ENCODE data around the gene KCNB1. TPM values are rescaled to one million over a fixed set of nuclear protein-coding genes. Genes with fewer than 3 reads are reported as not detected.

KCNB1 gene
- polyA plus RNA-seq, 1 experiment: 0.06 TPM

DNA sequence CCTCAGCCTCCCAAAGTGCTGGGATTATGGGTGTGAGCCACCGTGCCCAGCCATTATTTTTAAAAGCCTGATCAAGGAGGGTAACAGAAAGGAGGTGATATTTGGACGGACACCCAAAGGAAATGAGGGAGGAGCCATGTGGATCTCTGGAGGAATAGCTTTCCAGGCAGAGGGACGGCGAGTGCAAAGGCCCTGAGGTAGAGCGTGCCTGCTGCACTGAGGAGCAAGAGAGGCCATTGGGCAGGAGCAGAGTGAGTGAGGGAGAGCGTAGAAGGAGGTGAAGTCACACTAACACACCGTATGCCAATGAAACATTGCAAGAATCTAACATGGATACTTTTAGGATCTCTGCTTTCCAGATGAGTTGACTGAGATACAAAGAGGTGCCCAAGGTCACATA is 145.7 kb downstream of the KCNB1 start:
- Histone ChIP-seq H3K4me3 (ENCODE audit: low read depth, low read length) (no peak overlapping the region), H3K27me3 (ENCODE audit: control insufficient read depth, insufficient read depth, low read length) (peaks cover 21% of the 10 kb centered on the region), H3K9me3 (ENCODE audit: control insufficient read depth, insufficient read depth, low read length) (peaks cover 3% of the 10 kb centered on the region; the same call in 1 of the 2 replicates), H3K27ac (ENCODE audit: low read depth, low read length) (no peak overlapping the region)
- ChIA-PET CTCF (interaction anchor here (0.9 to 5.2 kb wide), 4 partner anchors 147 to 205 kb away, joined by 4 to 59 read pairs (median 10); no protein-coding TSS in a partner anchor), POLR2A (no interaction called here)
- TF ChIP-seq, protein P1, sequence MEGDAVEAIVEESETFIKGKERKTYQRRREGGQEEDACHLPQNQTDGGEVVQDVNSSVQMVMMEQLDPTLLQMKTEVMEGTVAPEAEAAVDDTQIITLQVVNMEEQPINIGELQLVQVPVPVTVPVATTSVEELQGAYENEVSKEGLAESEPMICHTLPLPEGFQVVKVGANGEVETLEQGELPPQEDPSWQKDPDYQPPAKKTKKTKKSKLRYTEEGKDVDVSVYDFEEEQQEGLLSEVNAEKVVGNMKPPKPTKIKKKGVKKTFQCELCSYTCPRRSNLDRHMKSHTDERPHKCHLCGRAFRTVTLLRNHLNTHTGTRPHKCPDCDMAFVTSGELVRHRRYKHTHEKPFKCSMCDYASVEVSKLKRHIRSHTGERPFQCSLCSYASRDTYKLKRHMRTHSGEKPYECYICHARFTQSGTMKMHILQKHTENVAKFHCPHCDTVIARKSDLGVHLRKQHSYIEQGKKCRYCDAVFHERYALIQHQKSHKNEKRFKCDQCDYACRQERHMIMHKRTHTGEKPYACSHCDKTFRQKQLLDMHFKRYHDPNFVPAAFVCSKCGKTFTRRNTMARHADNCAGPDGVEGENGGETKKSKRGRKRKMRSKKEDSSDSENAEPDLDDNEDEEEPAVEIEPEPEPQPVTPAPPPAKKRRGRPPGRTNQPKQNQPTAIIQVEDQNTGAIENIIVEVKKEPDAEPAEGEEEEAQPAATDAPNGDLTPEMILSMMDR (IDR thresholded peaks at IDR 0.05; ENCODE audit: low read depth, low read length): no peak
- DNase-seq (ENCODE audit: low read depth, low spot score): no peak

DNA sequence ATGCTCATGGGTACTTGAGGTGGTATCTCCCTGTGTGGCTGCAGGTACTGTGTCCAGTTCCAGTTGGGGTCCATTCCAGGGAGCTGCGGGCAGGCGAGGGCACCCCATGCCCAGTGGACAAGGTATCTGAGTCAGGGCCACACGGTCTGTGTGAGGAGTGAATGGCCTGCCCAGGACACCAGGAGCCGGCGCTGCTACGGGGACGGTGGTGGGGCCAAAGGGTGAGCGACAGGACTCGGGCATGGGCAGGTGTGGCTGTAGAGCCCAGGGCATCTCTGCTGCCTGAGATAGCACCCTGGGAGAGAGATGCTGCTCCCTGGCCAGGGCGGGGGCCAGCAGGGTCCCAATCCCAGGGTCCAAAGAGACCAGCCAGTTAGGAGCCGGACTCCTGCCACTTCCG is 147.0 kb downstream of the KCNB1 start:
- Histone ChIP-seq H3K9me3 (ENCODE audit: control insufficient read depth, insufficient read depth, low read length) (peaks cover 3% of the 10 kb centered on the region; the same call in 1 of the 2 replicates), H3K27me3 (ENCODE audit: control insufficient read depth, insufficient read depth, low read length) (peaks cover 21% of the 10 kb centered on the region), H3K4me3 (ENCODE audit: low read depth, low read length) (no peak overlapping the region), H3K27ac (ENCODE audit: low read depth, low read length) (no peak overlapping the region)
- ChIA-PET POLR2A (no interaction called here), CTCF (interaction anchor here (1.0 to 5.2 kb wide), 14 partner anchors 11 to 275 kb away, joined by 3 to 59 read pairs (median 6); no protein-coding TSS in a partner anchor)
- no peak for DNase-seq (ENCODE audit: low read depth, low spot score)
- TF ChIP-seq, protein P1 (IDR thresholded peaks at IDR 0.05; ENCODE audit: low read depth, low read length): no peak

DNA sequence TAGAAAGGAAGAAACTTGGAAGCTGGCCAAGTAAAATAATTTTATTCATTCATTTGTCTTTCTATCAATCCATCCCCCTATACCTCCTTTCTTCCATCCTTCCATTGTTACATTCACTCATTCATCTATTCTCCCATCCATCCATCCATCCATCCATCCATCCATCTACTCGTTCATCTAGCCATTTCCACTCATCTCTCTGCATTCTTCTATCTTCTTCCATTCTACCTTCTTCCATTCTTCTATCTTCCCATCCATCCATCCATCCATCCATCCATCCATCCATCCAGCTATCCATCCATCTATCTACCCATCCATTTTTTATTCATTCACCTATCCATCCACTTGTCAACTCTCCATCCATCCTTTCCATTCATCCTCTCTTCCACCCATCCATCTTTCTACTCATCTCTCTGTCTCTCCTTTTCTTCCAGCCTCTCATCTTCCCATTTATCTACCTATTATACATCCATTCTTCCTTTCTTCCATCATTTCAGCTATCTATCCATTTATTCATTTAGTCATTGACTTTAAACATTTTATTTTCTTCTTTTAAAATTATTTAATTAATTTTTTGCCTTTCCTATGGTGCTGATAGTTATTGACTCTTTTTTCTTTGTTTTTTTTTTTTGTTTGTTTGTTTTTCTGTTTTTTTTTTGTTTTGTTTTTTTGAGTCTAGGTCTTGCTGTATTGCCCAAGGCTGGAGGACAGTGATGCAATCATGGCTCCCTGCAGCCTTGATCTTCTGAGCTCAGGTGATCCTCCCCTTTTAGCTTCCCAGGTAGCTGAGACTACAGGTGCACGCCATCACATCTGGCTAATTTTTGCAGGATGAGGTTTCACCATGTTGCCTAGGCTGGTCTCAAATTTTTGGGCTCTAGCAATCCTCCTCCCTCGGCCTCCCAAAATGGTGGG is 151.5 kb downstream of the KCNB1 start:
- Histone ChIP-seq H3K27ac (ENCODE audit: low read depth, low read length) (no peak overlapping the region), H3K27me3 (ENCODE audit: control insufficient read depth, insufficient read depth, low read length) (peaks cover 41% of the 10 kb centered on the region), H3K4me3 (ENCODE audit: low read depth, low read length) (no peak overlapping the region), H3K9me3 (ENCODE audit: control insufficient read depth, insufficient read depth, low read length) (peaks cover 3% of the 10 kb centered on the region; the same call in 1 of the 2 replicates)
- ChIA-PET POLR2A (no interaction called here), CTCF (interaction anchor here (0.7 to 2.0 kb wide), 14 partner anchors 10 to 515 kb away, joined by 3 to 10 read pairs (median 3); no protein-coding TSS in a partner anchor)
- no peak for DNase-seq (ENCODE audit: low read depth, low spot score)
- TF ChIP-seq, protein P1 (IDR thresholded peaks at IDR 0.05; ENCODE audit: low read depth, low read length): no peak

DNA sequence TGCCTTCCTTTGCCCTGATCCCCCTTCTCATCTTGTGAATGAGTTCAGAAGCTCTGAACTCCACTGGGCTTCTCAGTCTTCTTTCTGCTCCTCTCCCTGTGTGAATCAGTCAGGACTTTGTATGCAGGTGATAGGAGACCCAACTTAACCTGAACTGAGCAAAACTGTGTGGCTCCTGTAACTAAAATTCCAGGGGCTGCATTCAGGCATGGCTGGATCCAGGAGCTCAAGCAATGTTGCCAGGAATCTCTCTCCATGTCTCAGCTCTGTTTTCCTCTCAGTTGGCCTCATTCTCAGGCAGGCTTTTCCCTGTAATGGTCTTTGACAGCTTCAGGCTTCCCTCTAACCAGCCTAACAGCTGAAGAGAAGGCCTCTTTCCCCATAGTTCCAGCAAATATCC is 153.7 kb downstream of the KCNB1 start:
- CTCF ChIA-PET: interaction anchor here (0.6 to 0.7 kb wide), 2 partner anchors 66 to 208 kb away, joined by 3 read pairs; no protein-coding TSS in a partner anchor
- H3K27ac ChIP-seq (ENCODE audit: low read depth, low read length): no peak overlapping the region
- TF ChIP-seq, protein P1 (IDR thresholded peaks at IDR 0.05; ENCODE audit: low read depth, low read length): no peak
- POLR2A ChIA-PET: no interaction called here
- no peaks in the 10 kb centered on the region for H3K9me3 ChIP-seq (ENCODE audit: control insufficient read depth, insufficient read depth, low read length)
- DNase-seq (ENCODE audit: low read depth, low spot score): no peak
- no peak overlapping the region for H3K4me3 ChIP-seq (ENCODE audit: low read depth, low read length)
- H3K27me3 ChIP-seq (ENCODE audit: control insufficient read depth, insufficient read depth, low read length): peaks cover 49% of the 10 kb centered on the region

DNA sequence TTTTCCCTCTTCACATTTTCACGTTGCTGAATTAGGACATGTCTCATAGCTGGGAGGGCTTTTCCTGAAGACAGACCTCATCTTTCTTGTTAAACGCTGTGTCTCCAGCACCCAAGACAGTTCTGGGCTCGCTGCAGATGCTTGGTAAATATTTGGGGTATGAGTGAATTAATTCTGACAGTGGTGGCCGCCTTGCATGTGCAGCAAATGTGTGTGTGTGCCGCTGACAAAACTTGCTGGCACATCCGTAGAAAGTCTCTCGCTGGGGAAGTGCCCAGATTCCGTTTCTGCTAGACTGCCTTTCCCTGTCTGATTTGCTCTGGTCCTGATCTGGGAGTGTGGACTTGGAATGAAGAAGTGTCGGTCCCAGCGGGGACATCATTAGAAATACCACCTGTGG is 156.4 kb downstream of the KCNB1 start:
- Histone ChIP-seq H3K9me3 (ENCODE audit: control insufficient read depth, insufficient read depth, low read length) (no peaks in the 10 kb centered on the region), H3K27ac (ENCODE audit: low read depth, low read length) (no peak overlapping the region), H3K4me3 (ENCODE audit: low read depth, low read length) (no peak overlapping the region), H3K27me3 (ENCODE audit: control insufficient read depth, insufficient read depth, low read length) (peaks cover 51% of the 10 kb centered on the region)
- TF ChIP-seq, protein P1 (IDR thresholded peaks at IDR 0.05; ENCODE audit: low read depth, low read length): no peak
- ChIA-PET POLR2A (no interaction called here), CTCF (no interaction called here)
- DNase-seq (ENCODE audit: low read depth, low spot score): no peak
